H1 (cell line): ENCODE data around the gene PSMC1. TPM values are rescaled to one million over a fixed set of nuclear protein-coding genes. Genes with fewer than 3 reads are reported as not detected.

Experiments used
- CTCF ChIA-PET: fragments of 300-600 bp; sonication (Branson Sonifier 250); formaldehyde crosslinking; loops from one replicate; lab custom pipeline; 2021; ENCODE audit not compliant: partially characterized antibody; lab: Charles Lee
- POLR2A ChIA-PET: fragments of 300-600 bp; sonication (Branson Sonifier 250); formaldehyde crosslinking; loops from one replicate; lab custom pipeline; 2021; ENCODE audit warnings: inconsistent platforms; ENCODE audit not compliant: partially characterized antibody; lab: Charles Lee
- DNase-seq, 2 experiments: peaks; one replicate each; pipeline versions ENCODE4 v3.0.0 to v3.0.0-alpha.2; 2010 to 2022; ENCODE audit warnings: low spot score in 2 of 2, low read depth in 1 of 2, mixed read lengths in 1 of 2
- FAIRE-seq: peaks from 2 replicates; lab custom pipeline; 2011; peaks lifted over from hg19 to GRCh38; lab: Jason Lieb, UNC
- H2AFZ ChIP-seq: 2 replicates; pipeline ENCODE4 v1.8.1; 2012; ENCODE audit warnings: low read length, inconsistent platforms
- H2AK5ac ChIP-seq: 2 replicates; pipeline ENCODE4 v1.6.1; 2013; ENCODE audit warnings: low read depth, low read length
- H2BK120ac ChIP-seq: replicated peaks from 2 replicates; pipeline ENCODE3; 2013; ENCODE audit warnings: low read depth, low read length, inconsistent platforms
- H2BK12ac ChIP-seq: 2 replicates; pipeline ENCODE4 v1.6.1; 2013; ENCODE audit warnings: low read depth, low read length
- H2BK15ac ChIP-seq: 2 replicates; pipeline ENCODE4 v1.6.1; 2013; ENCODE audit warnings: low read length
- H2BK20ac ChIP-seq: 2 replicates; pipeline ENCODE4 v1.6.1; 2013; ENCODE audit warnings: low read length
- H2BK5ac ChIP-seq: 2 replicates; pipeline ENCODE4 v1.6.1; 2013; ENCODE audit warnings: low read depth, low read length
- H3K14ac ChIP-seq: 2 replicates; pipeline ENCODE4 v1.6.1; 2013; ENCODE audit warnings: inconsistent platforms; ENCODE audit not compliant: insufficient read length
- H3K18ac ChIP-seq: 2 replicates; pipeline ENCODE4 v1.6.1; 2013; ENCODE audit warnings: low read length; ENCODE audit errors: extremely low read depth
- H3K23ac ChIP-seq: 2 replicates; pipeline ENCODE4 v1.6.1; 2013; ENCODE audit warnings: inconsistent platforms; ENCODE audit not compliant: insufficient read length
- H3K23me2 ChIP-seq: 2 replicates; pipeline ENCODE4 v1.6.1; 2013; ENCODE audit warnings: low read depth, low read length
- H3K27ac ChIP-seq: 2 replicates; pipeline ENCODE4 v1.6.1; 2011; ENCODE audit warnings: low read depth, low read length, inconsistent platforms
- H3K27me3 ChIP-seq, 4 experiments: replicated peaks in 1 of 4; 1 replicate in 1 of 4; 2 replicates in 3 of 4; pipeline versions ENCODE4 v1.6.1 to v1.8.1; 2011 to 2013; ENCODE audit warnings: low read length in 3 of 4, mild to moderate bottlenecking in 3 of 4, inconsistent platforms in 2 of 4, mixed read lengths in 2 of 4, moderate library complexity in 1 of 4; ENCODE audit not compliant: control insufficient read depth in 3 of 4, insufficient read depth in 3 of 4; ENCODE audit errors: extremely low read depth in 1 of 4
- H3K36me3 ChIP-seq, 4 experiments: 2 replicates each; pipeline versions ENCODE4 v1.6.1 to v1.8.1; 2011 to 2013; ENCODE audit warnings: mild to moderate bottlenecking in 4 of 4, low read length in 3 of 4, moderate library complexity in 2 of 4, control low read depth in 1 of 4, inconsistent platforms in 1 of 4; ENCODE audit not compliant: insufficient read depth in 4 of 4, control insufficient read depth in 2 of 4
- H3K4ac ChIP-seq: replicated peaks from 2 replicates; pipeline ENCODE3; 2013; ENCODE audit warnings: low read length, low read depth, mixed read lengths, inconsistent platforms; ENCODE audit not compliant: insufficient read length
- H3K4me1 ChIP-seq, 4 experiments: replicated peaks in 1 of 4; 1 replicate in 1 of 4; 2 replicates in 3 of 4; pipeline versions ENCODE4 v1.6.1 to v1.8.1; 2011 to 2013; ENCODE audit warnings: low read length in 3 of 4, inconsistent platforms in 2 of 4, mixed read lengths in 1 of 4; ENCODE audit not compliant: insufficient read depth in 4 of 4, control insufficient read depth in 3 of 4
- H3K4me2 ChIP-seq, 2 experiments: 2 replicates each; pipeline versions ENCODE4 v1.6.1 to v1.8.1; 2011 to 2013; ENCODE audit warnings: low read depth in 2 of 2, low read length in 2 of 2, control low read depth in 1 of 2, inconsistent platforms in 1 of 2, mild to moderate bottlenecking in 1 of 2; ENCODE audit not compliant: insufficient read depth in 1 of 2
- H3K4me3 ChIP-seq, 4 experiments: fragments of 200-600, 300-600 bp in 1 of 4; sonication (generic), shearing (Covaris generic), sonication (Bioruptor Twin) in 1 of 4; 2 replicates each; pipeline versions ENCODE4 v1.5.1 to v1.8.1; 2011 to 2016; ENCODE audit warnings: low read length in 4 of 4, low read depth in 3 of 4, control low read depth in 2 of 4, inconsistent platforms in 2 of 4, mild to moderate bottlenecking in 2 of 4, mixed read lengths in 1 of 4, moderate library complexity in 1 of 4; ENCODE audit not compliant: insufficient read depth in 2 of 4; ENCODE audit errors: extremely low read depth in 1 of 4
- H3K56ac ChIP-seq: replicated peaks from 2 replicates; pipeline ENCODE3; 2013; ENCODE audit warnings: low read depth, mild to moderate bottlenecking, mixed read lengths, low read length, inconsistent platforms; ENCODE audit not compliant: insufficient read length
- H3K79me1 ChIP-seq: 2 replicates; pipeline ENCODE4 v1.6.1; 2013; ENCODE audit warnings: low read depth, low read length, control low read depth
- H3K79me2 ChIP-seq, 2 experiments: 2 replicates each; pipeline versions ENCODE4 v1.6.1 to v1.8.1; 2012 to 2013; ENCODE audit warnings: low read length in 2 of 2, mild to moderate bottlenecking in 2 of 2, inconsistent platforms in 1 of 2; ENCODE audit not compliant: insufficient read depth in 2 of 2, control insufficient read depth in 1 of 2
- H3K9ac ChIP-seq, 4 experiments: replicated peaks in 1 of 4; 1 replicate in 1 of 4; 2 replicates in 3 of 4; pipeline versions ENCODE4 v1.6.1 to v1.8.1; 2011 to 2013; ENCODE audit warnings: low read depth in 3 of 4, low read length in 3 of 4, control low read depth in 2 of 4, mild to moderate bottlenecking in 2 of 4, moderate library complexity in 2 of 4, inconsistent platforms in 1 of 4; ENCODE audit errors: extremely low read depth in 1 of 4
- H3K9me3 ChIP-seq, 2 experiments: 2 replicates each; pipeline versions ENCODE4 v1.6.1 to v1.8.1; 2012 to 2013; ENCODE audit warnings: mild to moderate bottlenecking in 2 of 2, moderate library complexity in 2 of 2, control low read depth in 1 of 2, inconsistent platforms in 1 of 2, low read depth in 1 of 2, low read length in 1 of 2, mixed read lengths in 1 of 2; ENCODE audit not compliant: insufficient read depth in 2 of 2
- H4K20me1 ChIP-seq, 2 experiments: replicated peaks in 1 of 2; 2 replicates each; pipeline versions ENCODE3 to v1.8.1; 2011 to 2013; ENCODE audit warnings: inconsistent platforms in 2 of 2, low read length in 2 of 2, mild to moderate bottlenecking in 1 of 2; ENCODE audit not compliant: insufficient read depth in 2 of 2, control insufficient read depth in 1 of 2
- H4K5ac ChIP-seq: 2 replicates; pipeline ENCODE4 v1.6.1; 2013; ENCODE audit warnings: low read length, low read depth, mixed read lengths, inconsistent platforms; ENCODE audit not compliant: insufficient read length
- H4K8ac ChIP-seq: 2 replicates; pipeline ENCODE4 v1.8.0; 2013; ENCODE audit warnings: mild to moderate bottlenecking, moderate library complexity, low read length, inconsistent platforms; ENCODE audit not compliant: insufficient read depth; ENCODE audit errors: extremely low read depth
- H4K91ac ChIP-seq: replicated peaks from 2 replicates; pipeline ENCODE3; 2013; ENCODE audit warnings: low read length, mixed read lengths, inconsistent platforms; ENCODE audit not compliant: insufficient read length
- CBX8 ChIP-seq: fragments of 300-800, 300-1000 bp; sonication (generic); IDR thresholded peaks from 2 replicates; pipeline ENCODE4 v1.7.1; 2016; ENCODE audit warnings: low read depth, low read length, borderline replicate concordance
- FOSL1 ChIP-seq: IDR thresholded peaks from 2 replicates; pipeline ENCODE4 v1.6.1; 2011; ENCODE audit warnings: mild to moderate bottlenecking, low read depth, low read length, moderate library complexity; ENCODE audit not compliant: insufficient read depth
- HDAC2 ChIP-seq, 2 experiments: fragments of 300-600 bp in 1 of 2; sonication (generic) in 1 of 2; IDR thresholded peaks; 2 replicates each; pipeline ENCODE4 v1.6.1; 2011 to 2012; ENCODE audit warnings: low read depth in 2 of 2, low read length in 2 of 2, mild to moderate bottlenecking in 2 of 2, moderate library complexity in 2 of 2, borderline replicate concordance in 1 of 2, inconsistent platforms in 1 of 2
- JUN ChIP-seq: IDR thresholded peaks from 2 replicates; pipeline ENCODE4 v1.6.1; 2011; ENCODE audit warnings: low read depth, mild to moderate bottlenecking, improper control_type of control experiment, low read length
- MAFK ChIP-seq: IDR thresholded peaks from 2 replicates; pipeline ENCODE4 v1.6.1; 2012; ENCODE audit warnings: low read depth, mild to moderate bottlenecking, improper control_type of control experiment, low read length
- POU5F1 ChIP-seq: IDR thresholded peaks from 2 replicates; pipeline ENCODE4 v1.6.1; 2011; ENCODE audit warnings: low read depth, mild to moderate bottlenecking, low read length, moderate library complexity
- RAD21 ChIP-seq, 2 experiments: IDR thresholded peaks in 1 of 2; conservative IDR thresholded peaks in 1 of 2; 2 replicates each; pipeline ENCODE4 v1.6.1; 2011; ENCODE audit warnings: low read depth in 2 of 2, low read length in 2 of 2, improper control_type of control experiment in 1 of 2, inconsistent platforms in 1 of 2, mild to moderate bottlenecking in 1 of 2, moderate library complexity in 1 of 2
- SIRT6 ChIP-seq: IDR thresholded peaks from one replicate; pipeline ENCODE4 v1.7.1; 2012; ENCODE audit warnings: low read length, inconsistent platforms
- SIX5 ChIP-seq: IDR thresholded peaks from 2 replicates; pipeline ENCODE4 v1.6.1; 2011; ENCODE audit warnings: mild to moderate bottlenecking, low read depth, low read length
- SP1 ChIP-seq: IDR thresholded peaks from 2 replicates; pipeline ENCODE4 v1.6.1; 2011; ENCODE audit warnings: low read depth, low read length
- SUZ12 ChIP-seq: fragments of 200-600 bp; sonication (generic); IDR thresholded peaks from 2 replicates; pipeline ENCODE4 v1.6.1; 2012; ENCODE audit warnings: mild to moderate bottlenecking, inconsistent platforms, low read length, moderate library complexity, mixed read lengths
- TEAD4 ChIP-seq: IDR thresholded peaks from 2 replicates; pipeline ENCODE4 v1.6.1; 2012; ENCODE audit warnings: low read depth, low read length, inconsistent platforms, mixed read lengths
- YY1 ChIP-seq: IDR thresholded peaks from 2 replicates; pipeline ENCODE4 v1.6.1; 2011; ENCODE audit warnings: low read depth, mild to moderate bottlenecking, low read length
- WGBS, 2 experiments: shearing (Covaris generic) in 1 of 2; methylation state at CpG; one replicate each; pipeline versions ENCODE4 v1.1.6 to v1.1.7; 2013 to 2015; ENCODE audit warnings: low lambda C conversion rate in 2 of 2, mixed read lengths in 2 of 2, inconsistent platforms in 1 of 2, low coverage in 1 of 2, missing lambda C conversion rate in 1 of 2; ENCODE audit not compliant: insufficient replicate concordance in 2 of 2, insufficient coverage in 1 of 2, insufficient read length in 1 of 2; ENCODE audit errors: extremely low coverage in 1 of 2, missing lambda C conversion rate in 1 of 2; 5-methylcytosine and 5-hydroxymethylcytosine counted together
- polyA plus RNA-seq, 7 experiments: library from polyadenylated mRNA; depleted of rRNA in 3 of 7; stranded (reverse) in 5 of 7; unstranded in 2 of 7; fragments of >200 nt in 5 of 7; fragments of 200-250 nt in 2 of 7; gene quantifications; 1 replicate in 5 of 7; 2 replicates in 1 of 7; 4 replicates in 1 of 7; pipeline versions ENCODE4 v1.2.1 to v1.2.3, GENCODE V29; 2011 to 2013; ENCODE audit warnings: missing spikeins in 2 of 7, mixed read lengths in 2 of 7
- total RNA-seq: library from RNA; stranded (reverse); fragmentation: NEBNext Ultra II Directional; extraction: Animal tissue kit (Norgen Biotek cat#: 25700); gene quantifications from 2 replicates; pipeline ENCODE4 v1.2.1, GENCODE V29; 2021

PSMC1 gene
- total and polyA plus RNA-seq, 2 of the 8 experiments (the other 6 are each of a cell fraction or from before 2014, with no cell fraction given) = 46.2 to 99.6 TPM

DNA sequence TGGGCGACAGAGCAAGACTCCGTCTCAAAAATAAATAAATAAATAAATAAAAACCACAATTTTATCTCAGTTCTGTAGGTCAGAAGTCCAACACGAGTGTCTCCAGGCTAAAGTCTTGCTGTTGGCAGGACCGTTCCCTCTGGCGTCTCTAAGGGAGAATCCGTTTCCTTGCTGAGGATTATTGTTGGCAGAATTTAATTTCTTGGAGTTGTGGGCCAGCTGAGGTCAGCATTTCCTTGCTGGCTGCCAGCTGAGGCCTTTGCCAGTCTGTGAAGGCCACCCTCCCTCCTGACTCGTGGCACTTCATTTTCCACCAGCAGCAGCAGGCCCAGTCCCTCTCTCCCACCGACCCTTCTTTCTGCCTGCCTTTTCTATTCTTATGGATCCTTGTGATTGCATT is 17.2 kb downstream of the PSMC1 start:
- Histone ChIP-seq H3K4me3 (no peak overlapping the region), H3K79me2 (no peaks in the 10 kb centered on the region), H4K91ac (no peak overlapping the region), H3K56ac (no peak overlapping the region), H3K27me3 (no peaks in the 10 kb centered on the region), H2BK12ac (no peak overlapping the region), H2BK20ac (no peak overlapping the region), H4K8ac (no peak overlapping the region), H3K4me1 (no peaks in the 10 kb centered on the region), H3K18ac (no peak overlapping the region), H2AFZ (no peak overlapping the region), H4K20me1 (peaks cover 0 to 6% of the 10 kb centered on the region in 2 experiments), H3K23me2 (no peaks in the 10 kb centered on the region), H3K4ac (no peak overlapping the region), H2AK5ac (no peak overlapping the region), H2BK120ac (no peak overlapping the region), H3K9ac (no peak overlapping the region), H3K79me1 (no peaks in the 10 kb centered on the region), H3K27ac (no peak overlapping the region), H3K23ac (no peak overlapping the region), H3K9me3 (no peaks in the 10 kb centered on the region), H2BK5ac (no peak overlapping the region), H2BK15ac (no peak overlapping the region), H4K5ac (no peak overlapping the region)
- FAIRE-seq (no peak), DNase-seq (no peak)
- 90% methylated on average over 8 of the region's 8 CpGs; no CpG with 5 or more reads in 1 of the 2 experiments for WGBS, 2 experiments
- CTCF ChIA-PET = interaction anchor here (1.4 to 1.6 kb wide), 2 partner anchors 8 to 12 kb away, joined by 4 read pairs; no protein-coding TSS in a partner anchor
- POLR2A ChIA-PET = interaction anchor here (0.6 to 1.4 kb wide), 3 partner anchors 8 to 284 kb away, joined by 3 to 4 read pairs (median 4); no protein-coding TSS in a partner anchor
- TF ChIP-seq SIX5 (no peak), POU5F1 (no peak), RAD21 (IDR thresholded peaks at IDR 0.05 in 1 of 2, conservative IDR thresholded peaks at IDR 0.05 in 1 of 2; ENCODE audit: low read depth in 2 of 2, low read length in 2 of 2) (no peak), MAFK (no peak), SIRT6 (no peak), FOSL1 (no peak), HDAC2 (IDR thresholded peaks at IDR 0.05; ENCODE audit: borderline replicate concordance in 1 of 2, low read depth in 2 of 2, low read length in 2 of 2) (no peak), YY1 (no peak), JUN (no peak), CBX8 (no peak), TEAD4 (no peak), SUZ12 (no peak), SP1 (no peak)
- TF ChIP-seq, all 59 proteins: peak for 0
- Histone ChIP-seq H3K14ac (no peak overlapping the region), H3K4me2 (no peak overlapping the region), H3K36me3 (peaks cover 14 to 43% (median 34%) of the 10 kb centered on the region in 4 experiments)
